HCT116 (cell line): ENCODE measurements around the gene RAD51AP2.
A peak's percentile ranks its signal among the peaks of the same experiment; 100 is the strongest.

Experiments
- CEBPB ChIP-seq: IDR thresholded peaks from 2 replicates; pipeline ENCODE4 v1.6.1; 2012; ENCODE audit warnings: low read depth
- EZH2 ChIP-seq: fragments of 200-600 bp; sonication (generic); IDR thresholded peaks from 2 replicates; pipeline ENCODE4 v1.6.1; 2017; ENCODE audit warnings: antibody characterized with exemption, mixed run types
- FOSL1 ChIP-seq: IDR thresholded peaks from 2 replicates; pipeline ENCODE4 v1.6.1; 2012; ENCODE audit warnings: low read depth
- POLR2A ChIP-seq: IDR thresholded peaks from 2 replicates; pipeline ENCODE4 v1.7.0; 2011; ENCODE audit warnings: borderline replicate concordance; ENCODE audit not compliant: insufficient read depth, insufficient read length; ENCODE audit errors: extremely low read depth
- TF ChIP-seq, protein P1 (sequence below), 3 experiments: fragments of 200-600 bp in 1 of 3; sonication (generic) in 1 of 3; IDR thresholded peaks in 2 of 3; conservative IDR thresholded peaks in 1 of 3; 2 replicates each; pipeline ENCODE4 v1.5.1; 2012 to 2017; ENCODE audit warnings: low read depth in 2 of 3, low read length in 2 of 3, antibody characterized with exemption in 1 of 3, borderline replicate concordance in 1 of 3, control low read depth in 1 of 3, mild to moderate bottlenecking in 1 of 3, mixed read lengths in 1 of 3, mixed run types in 1 of 3, moderate library complexity in 1 of 3; ENCODE audit not compliant: insufficient read depth in 1 of 3

DNA sequence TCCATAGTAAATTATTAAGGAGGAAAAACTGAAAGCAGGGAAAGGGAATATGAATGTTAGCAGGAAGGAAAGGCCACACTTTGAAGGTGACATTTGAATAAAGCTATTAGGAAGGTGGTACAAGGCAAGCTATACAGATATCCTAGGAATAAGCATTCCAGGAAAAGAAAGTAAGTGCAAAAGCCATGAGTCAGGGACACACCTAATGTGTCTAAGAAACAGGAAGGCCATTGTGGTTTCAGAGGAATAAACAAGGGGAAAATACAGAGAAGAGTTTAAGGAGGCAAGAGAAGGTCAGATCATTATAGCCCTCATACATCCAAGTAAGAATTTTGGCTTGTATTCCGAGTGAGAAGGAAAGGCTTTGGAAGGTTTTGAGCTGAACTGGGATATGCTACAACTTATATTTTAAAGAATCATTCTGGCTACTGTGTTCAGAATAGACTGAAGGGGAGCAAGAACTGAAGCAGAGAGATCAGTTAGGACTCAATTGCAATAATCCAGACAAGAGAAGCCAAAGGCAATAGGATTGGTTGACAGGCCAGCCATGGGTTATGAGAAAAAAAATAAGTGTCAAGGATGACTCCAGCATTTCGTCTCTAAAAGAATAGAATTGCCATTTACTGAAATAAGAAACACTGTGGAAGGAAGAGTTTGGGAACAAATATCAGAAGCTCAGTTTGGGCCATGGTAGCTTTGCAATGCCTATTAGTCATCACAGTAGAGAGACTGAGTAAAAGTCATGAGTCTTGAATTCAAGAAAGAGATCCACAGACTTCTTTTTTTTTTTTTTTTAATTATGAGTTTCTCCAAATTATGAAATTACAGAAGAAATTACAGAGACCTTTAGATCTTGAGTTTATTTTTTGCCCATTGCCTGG is 11.3 kb downstream of the RAD51AP2 start:
- TF ChIP-seq EZH2, result no peak
- TF ChIP-seq, protein P1, sequence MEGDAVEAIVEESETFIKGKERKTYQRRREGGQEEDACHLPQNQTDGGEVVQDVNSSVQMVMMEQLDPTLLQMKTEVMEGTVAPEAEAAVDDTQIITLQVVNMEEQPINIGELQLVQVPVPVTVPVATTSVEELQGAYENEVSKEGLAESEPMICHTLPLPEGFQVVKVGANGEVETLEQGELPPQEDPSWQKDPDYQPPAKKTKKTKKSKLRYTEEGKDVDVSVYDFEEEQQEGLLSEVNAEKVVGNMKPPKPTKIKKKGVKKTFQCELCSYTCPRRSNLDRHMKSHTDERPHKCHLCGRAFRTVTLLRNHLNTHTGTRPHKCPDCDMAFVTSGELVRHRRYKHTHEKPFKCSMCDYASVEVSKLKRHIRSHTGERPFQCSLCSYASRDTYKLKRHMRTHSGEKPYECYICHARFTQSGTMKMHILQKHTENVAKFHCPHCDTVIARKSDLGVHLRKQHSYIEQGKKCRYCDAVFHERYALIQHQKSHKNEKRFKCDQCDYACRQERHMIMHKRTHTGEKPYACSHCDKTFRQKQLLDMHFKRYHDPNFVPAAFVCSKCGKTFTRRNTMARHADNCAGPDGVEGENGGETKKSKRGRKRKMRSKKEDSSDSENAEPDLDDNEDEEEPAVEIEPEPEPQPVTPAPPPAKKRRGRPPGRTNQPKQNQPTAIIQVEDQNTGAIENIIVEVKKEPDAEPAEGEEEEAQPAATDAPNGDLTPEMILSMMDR (IDR thresholded peaks at IDR 0.05 in 2 of 3, conservative IDR thresholded peaks at IDR 0.05 in 1 of 3; ENCODE audit: borderline replicate concordance in 1 of 3, insufficient read depth in 1 of 3, low read depth in 2 of 3, low read length in 2 of 3), result no peak
- TF ChIP-seq POLR2A, result no peak
- no peak; the same call in 1 of the 2 replicates for TF ChIP-seq CEBPB
- peak; percentile 64 for TF ChIP-seq FOSL1
